WTC11 (cell line): Measurements from ENCODE around the gene TXNL4A. TPM values are rescaled to one million over a fixed set of nuclear protein-coding genes. Genes with fewer than 3 reads are reported as not detected.

Experiments
- ATAC-seq: fragments of 200-7000 bp; cut with Tn5 transposase; 2 replicates; pipeline ENCODE4 v1.10.0; 2021; ENCODE audit warnings: mild to moderate bottlenecking, moderate library complexity
- Bru-seq: library from RNA; stranded (reverse); fragments of 400-500 nt; gene quantifications from one replicate; lab custom pipeline; 2021; lab: Mats Ljungman, UMichigan
- CTCF ChIA-PET: fragments of 300-600 bp; sonication (Branson Sonifier 250); formaldehyde crosslinking; loops from one replicate; lab custom pipeline; 2021; ENCODE audit warnings: antibody characterized with exemption; lab: Charles Lee
- POLR2A ChIA-PET: fragments of 350-600 bp; sonication (Branson Sonifier 250); formaldehyde crosslinking; loops from one replicate; lab custom pipeline; 2021; ENCODE audit warnings: antibody characterized with exemption; lab: Charles Lee
- DNase-seq: peaks from one replicate; pipeline ENCODE4 v3.0.0; 2021; ENCODE audit warnings: low spot score
- H3K27ac Mint-ChIP-seq: 2 replicates; pipeline ENCODE4 v1.8.0; 2021; ENCODE audit warnings: mixed read lengths
- H3K27me3 Mint-ChIP-seq: 2 replicates; pipeline ENCODE4 v1.8.0; 2021; ENCODE audit warnings: low read depth, mild to moderate bottlenecking, moderate library complexity, mixed read lengths
- H3K36me3 Mint-ChIP-seq: 2 replicates; pipeline ENCODE4 v1.8.0; 2021; ENCODE audit warnings: mixed read lengths
- H3K4me1 Mint-ChIP-seq: 2 replicates; pipeline ENCODE4 v1.8.0; 2022; ENCODE audit warnings: mixed read lengths
- H3K4me3 Mint-ChIP-seq: 2 replicates; pipeline ENCODE4 v1.8.0; 2021; ENCODE audit warnings: mild to moderate bottlenecking, moderate library complexity, mixed read lengths
- H3K9me3 Mint-ChIP-seq: 2 replicates; pipeline ENCODE4 v1.8.0; 2021; ENCODE audit warnings: mixed read lengths
- CBFB ChIP-seq: sonication (generic); formaldehyde crosslinking; IDR thresholded peaks from 2 replicates; pipeline ENCODE4 v1.8.1; 2022; ENCODE audit warnings: mild to moderate bottlenecking, low read depth, missing genetic modification reagents
- CREB1 ChIP-seq: sonication (generic); formaldehyde crosslinking; IDR thresholded peaks from 2 replicates; pipeline ENCODE4 v1.8.0; 2023; ENCODE audit warnings: mild to moderate bottlenecking, missing genetic modification reagents
- CREM ChIP-seq: sonication (generic); formaldehyde crosslinking; IDR thresholded peaks from 2 replicates; pipeline ENCODE4 v1.8.1; 2022; ENCODE audit warnings: mild to moderate bottlenecking, missing genetic modification reagents, moderate library complexity
- FOXK1 ChIP-seq: sonication (generic); formaldehyde crosslinking; IDR thresholded peaks from 2 replicates; pipeline ENCODE4 v1.8.0; 2022; ENCODE audit warnings: mild to moderate bottlenecking, moderate library complexity, missing genetic modification reagents
- NFYB ChIP-seq: sonication (generic); formaldehyde crosslinking; conservative IDR thresholded peaks from 2 replicates; pipeline ENCODE4 v1.8.0; 2022; ENCODE audit warnings: low read depth, missing genetic modification reagents
- TP53 ChIP-seq: sonication (generic); formaldehyde crosslinking; IDR thresholded peaks from 2 replicates; pipeline ENCODE4 v1.8.1; 2023; ENCODE audit warnings: mild to moderate bottlenecking, missing genetic modification reagents
- ZNF121 ChIP-seq: sonication (generic); formaldehyde crosslinking; IDR thresholded peaks from 2 replicates; pipeline ENCODE4 v1.8.0; 2023; ENCODE audit warnings: missing genetic modification reagents
- ZNF219 ChIP-seq: sonication (generic); formaldehyde crosslinking; IDR thresholded peaks from 2 replicates; pipeline ENCODE4 v1.8.0; 2023; ENCODE audit warnings: missing genetic modification reagents, mild to moderate bottlenecking, borderline replicate concordance
- ZNF263 ChIP-seq: sonication (generic); formaldehyde crosslinking; IDR thresholded peaks from 2 replicates; pipeline ENCODE4 v1.8.1; 2022; ENCODE audit warnings: low read depth, mild to moderate bottlenecking, moderate library complexity, missing genetic modification reagents
- ZNF317 ChIP-seq: sonication (generic); formaldehyde crosslinking; IDR thresholded peaks from 2 replicates; pipeline ENCODE4 v1.8.1; 2023; ENCODE audit warnings: low read depth, mild to moderate bottlenecking, moderate library complexity, missing genetic modification reagents, borderline replicate concordance
- ZNF423 ChIP-seq: fragments of 250-450 bp; sonication (Bioruptor Pico); IDR thresholded peaks from 2 replicates; pipeline ENCODE4 v2.1.2; 2022; ENCODE audit warnings: mild to moderate bottlenecking, moderate library complexity
- long read RNA-seq, 3 experiments: library from RNA in 1 of 3; library from capped mRNA in 1 of 3; library from polyadenylated mRNA in 1 of 3; unstranded in 2 of 3; stranded (forward) in 1 of 3; transcript quantifications; one replicate each; pipeline ENCODE4 v2.0.0, GENCODE V29; 2021
- total RNA-seq: library from RNA; stranded (reverse); gene quantifications from 3 replicates; pipeline ENCODE4 v1.2.3, GENCODE V29; 2021
- TF ChIP-seq, protein P1 (sequence below): sonication (generic); formaldehyde crosslinking; IDR thresholded peaks from 2 replicates; pipeline ENCODE4 v1.8.0; 2022; ENCODE audit warnings: mild to moderate bottlenecking, missing genetic modification reagents
- TF ChIP-seq, protein P2 (sequence below): sonication (generic); formaldehyde crosslinking; IDR thresholded peaks from 2 replicates; pipeline ENCODE4 v1.8.0; 2023; ENCODE audit warnings: mild to moderate bottlenecking, missing genetic modification reagents
- TF ChIP-seq, protein P3 (sequence below): sonication (generic); formaldehyde crosslinking; IDR thresholded peaks from 2 replicates; pipeline ENCODE4 v1.8.0; 2022; ENCODE audit warnings: mild to moderate bottlenecking, missing genetic modification reagents
- TF ChIP-seq, protein P4 (sequence below): sonication (generic); formaldehyde crosslinking; IDR thresholded peaks from 2 replicates; pipeline ENCODE4 v1.8.1; 2023; ENCODE audit warnings: mild to moderate bottlenecking, moderate library complexity, missing genetic modification reagents
- TF ChIP-seq, protein P5 (sequence below): sonication (generic); formaldehyde crosslinking; conservative IDR thresholded peaks from 2 replicates; pipeline ENCODE4 v1.8.1; 2023; ENCODE audit warnings: mild to moderate bottlenecking, low read depth, missing genetic modification reagents, moderate library complexity
- TF ChIP-seq, protein P6 (sequence below): sonication (generic); formaldehyde crosslinking; IDR thresholded peaks from 2 replicates; pipeline ENCODE4 v1.8.0; 2023; ENCODE audit warnings: missing genetic modification reagents, mild to moderate bottlenecking, borderline replicate concordance

TXNL4A gene, protein sequence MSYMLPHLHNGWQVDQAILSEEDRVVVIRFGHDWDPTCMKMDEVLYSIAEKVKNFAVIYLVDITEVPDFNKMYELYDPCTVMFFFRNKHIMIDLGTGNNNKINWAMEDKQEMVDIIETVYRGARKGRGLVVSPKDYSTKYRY
- total RNA-seq: 144 to 157 TPM (median 148 TPM) in 3 replicates
- Bru-seq, nascent RNA: percentile 73 among the genes with signal in this experiment
- long read RNA-seq, experiment 1, transcript TXNL4A-201 (3 exons, 3,504 nt): major isoform, 158 of 263 reads
- long read RNA-seq, experiment 1, transcript TXNL4A-208 (2 exons, 752 nt): minor isoform, 60 of 263 reads
- long read RNA-seq, experiment 1, partial matches to known transcripts: 2 of 263 reads
- long read RNA-seq, experiment 1, other reads (novel, unspliced or antisense): 35 of 263 reads
- long read RNA-seq, experiment 2, transcript TXNL4A-208 (2 exons, 752 nt): minor isoform, 50 of 203 reads
- long read RNA-seq, experiment 2, transcript TXNL4A-201 (3 exons, 3,504 nt): major isoform, 114 of 203 reads
- long read RNA-seq, experiment 2, partial matches to known transcripts: 0 of 203 reads
- long read RNA-seq, experiment 2, other reads (novel, unspliced or antisense): 33 of 203 reads
- long read RNA-seq, experiment 3, partial matches to known transcripts: 0 of 3 reads
- long read RNA-seq, experiment 3, other reads (novel, unspliced or antisense): 2 of 3 reads

DNA sequence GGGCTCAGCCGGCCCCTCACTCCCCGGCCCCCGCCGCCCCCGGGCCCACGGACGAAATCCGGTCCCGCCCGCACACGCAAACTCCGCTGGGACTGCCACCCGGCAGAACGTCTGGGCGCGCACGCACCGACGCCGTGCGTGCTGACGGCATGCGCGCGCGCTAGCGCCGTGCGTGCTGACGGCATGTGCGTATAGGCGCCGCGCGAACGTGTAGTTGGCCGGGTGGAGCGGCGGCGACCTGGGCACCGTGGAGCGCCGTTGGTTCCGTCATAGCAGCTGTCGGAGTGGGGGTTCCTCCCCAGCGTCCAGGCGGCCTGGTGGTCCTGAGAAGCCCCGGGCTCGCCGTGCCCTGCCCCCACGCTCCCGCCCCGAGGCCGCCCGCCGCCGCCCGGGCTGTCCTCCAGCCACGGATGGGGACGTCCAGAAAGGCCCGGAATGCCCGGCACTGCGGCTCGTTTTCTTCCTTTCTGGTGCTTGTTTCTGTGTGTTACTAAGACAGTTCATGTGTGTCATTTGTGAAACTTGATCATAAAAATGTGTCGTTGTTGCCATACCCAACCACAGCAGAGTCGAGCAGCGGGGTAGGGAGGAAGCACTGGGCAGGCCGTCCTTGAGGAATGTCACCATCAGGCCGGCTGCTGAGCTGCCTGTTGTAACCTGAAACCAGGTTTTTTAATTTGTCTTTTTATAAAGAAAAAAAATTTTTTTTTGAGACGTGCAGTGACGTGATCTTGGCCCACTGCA lies at the start of gene TXNL4A:
TXNL4A (minus strand) TSS at position 113 of the 744 bp plus-strand sequence. CDS start 171 bp downstream, outside the sequence.
- DNase-seq (peak; percentile 59), ATAC-seq (peak; percentile 91)
- H3K27ac Mint-ChIP-seq: peak within 1 kb of the TSS; percentile 99
- peak within 1 kb of the TSS; percentile 93 for H3K4me3 Mint-ChIP-seq
- H3K36me3 Mint-ChIP-seq: peaks cover 20% of the 10 kb centered on the region
- POLR2A ChIA-PET: interaction anchor here (1.4 kb wide), 1 partner anchor 21 kb away, joined by 5 read pairs; no protein-coding TSS in a partner anchor
- no peaks in the 10 kb centered on the region for H3K27me3 Mint-ChIP-seq
- H3K4me1 Mint-ChIP-seq: peaks cover 34% of the 10 kb centered on the region
- CTCF ChIA-PET: interaction anchor here (0.7 to 2.5 kb wide), 2 partner anchors 55 to 171 kb away, joined by 4 to 5 read pairs; no protein-coding TSS in a partner anchor
- no peaks in the 10 kb centered on the region for H3K9me3 Mint-ChIP-seq
- TF ChIP-seq TP53 (0 out of 2 replicates have a peak, but pooled peaks have one; percentile 57), FOXK1 (CRISPR knock-in tag) (peak; percentile 89; the same call in 1 of the 2 replicates), ZNF423 (CRISPR knock-in tag) (no peak), NFYB (0 out of 2 replicates have a peak, but pooled peaks have one; percentile 37), CREM (peak; percentile 93), ZNF263 (CRISPR knock-in tag) (0 out of 2 replicates have a peak, but pooled peaks have one; percentile 39), CBFB (CRISPR knock-in tag) (0 out of 2 replicates have a peak, but pooled peaks have one; percentile 84), ZNF219 (0 out of 2 replicates have a peak, but pooled peaks have one; percentile 57), CREB1 (CRISPR knock-in tag) (0 out of 2 replicates have a peak, but pooled peaks have one; percentile 31), ZNF121 (CRISPR knock-in tag) (no peak), ZNF317 (CRISPR knock-in tag) (0 out of 2 replicates have a peak, but pooled peaks have one; percentile 45)
- TF ChIP-seq, protein P1, sequence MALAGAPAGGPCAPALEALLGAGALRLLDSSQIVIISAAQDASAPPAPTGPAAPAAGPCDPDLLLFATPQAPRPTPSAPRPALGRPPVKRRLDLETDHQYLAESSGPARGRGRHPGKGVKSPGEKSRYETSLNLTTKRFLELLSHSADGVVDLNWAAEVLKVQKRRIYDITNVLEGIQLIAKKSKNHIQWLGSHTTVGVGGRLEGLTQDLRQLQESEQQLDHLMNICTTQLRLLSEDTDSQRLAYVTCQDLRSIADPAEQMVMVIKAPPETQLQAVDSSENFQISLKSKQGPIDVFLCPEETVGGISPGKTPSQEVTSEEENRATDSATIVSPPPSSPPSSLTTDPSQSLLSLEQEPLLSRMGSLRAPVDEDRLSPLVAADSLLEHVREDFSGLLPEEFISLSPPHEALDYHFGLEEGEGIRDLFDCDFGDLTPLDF (CRISPR knock-in tag): 0 out of 2 replicates have a peak, but pooled peaks have one; percentile 17
- TF ChIP-seq, protein P2, sequence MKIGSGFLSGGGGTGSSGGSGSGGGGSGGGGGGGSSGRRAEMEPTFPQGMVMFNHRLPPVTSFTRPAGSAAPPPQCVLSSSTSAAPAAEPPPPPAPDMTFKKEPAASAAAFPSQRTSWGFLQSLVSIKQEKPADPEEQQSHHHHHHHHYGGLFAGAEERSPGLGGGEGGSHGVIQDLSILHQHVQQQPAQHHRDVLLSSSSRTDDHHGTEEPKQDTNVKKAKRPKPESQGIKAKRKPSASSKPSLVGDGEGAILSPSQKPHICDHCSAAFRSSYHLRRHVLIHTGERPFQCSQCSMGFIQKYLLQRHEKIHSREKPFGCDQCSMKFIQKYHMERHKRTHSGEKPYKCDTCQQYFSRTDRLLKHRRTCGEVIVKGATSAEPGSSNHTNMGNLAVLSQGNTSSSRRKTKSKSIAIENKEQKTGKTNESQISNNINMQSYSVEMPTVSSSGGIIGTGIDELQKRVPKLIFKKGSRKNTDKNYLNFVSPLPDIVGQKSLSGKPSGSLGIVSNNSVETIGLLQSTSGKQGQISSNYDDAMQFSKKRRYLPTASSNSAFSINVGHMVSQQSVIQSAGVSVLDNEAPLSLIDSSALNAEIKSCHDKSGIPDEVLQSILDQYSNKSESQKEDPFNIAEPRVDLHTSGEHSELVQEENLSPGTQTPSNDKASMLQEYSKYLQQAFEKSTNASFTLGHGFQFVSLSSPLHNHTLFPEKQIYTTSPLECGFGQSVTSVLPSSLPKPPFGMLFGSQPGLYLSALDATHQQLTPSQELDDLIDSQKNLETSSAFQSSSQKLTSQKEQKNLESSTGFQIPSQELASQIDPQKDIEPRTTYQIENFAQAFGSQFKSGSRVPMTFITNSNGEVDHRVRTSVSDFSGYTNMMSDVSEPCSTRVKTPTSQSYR (CRISPR knock-in tag): 0 out of 2 replicates have a peak, but pooled peaks have one; percentile 14
- TF ChIP-seq, protein P3, sequence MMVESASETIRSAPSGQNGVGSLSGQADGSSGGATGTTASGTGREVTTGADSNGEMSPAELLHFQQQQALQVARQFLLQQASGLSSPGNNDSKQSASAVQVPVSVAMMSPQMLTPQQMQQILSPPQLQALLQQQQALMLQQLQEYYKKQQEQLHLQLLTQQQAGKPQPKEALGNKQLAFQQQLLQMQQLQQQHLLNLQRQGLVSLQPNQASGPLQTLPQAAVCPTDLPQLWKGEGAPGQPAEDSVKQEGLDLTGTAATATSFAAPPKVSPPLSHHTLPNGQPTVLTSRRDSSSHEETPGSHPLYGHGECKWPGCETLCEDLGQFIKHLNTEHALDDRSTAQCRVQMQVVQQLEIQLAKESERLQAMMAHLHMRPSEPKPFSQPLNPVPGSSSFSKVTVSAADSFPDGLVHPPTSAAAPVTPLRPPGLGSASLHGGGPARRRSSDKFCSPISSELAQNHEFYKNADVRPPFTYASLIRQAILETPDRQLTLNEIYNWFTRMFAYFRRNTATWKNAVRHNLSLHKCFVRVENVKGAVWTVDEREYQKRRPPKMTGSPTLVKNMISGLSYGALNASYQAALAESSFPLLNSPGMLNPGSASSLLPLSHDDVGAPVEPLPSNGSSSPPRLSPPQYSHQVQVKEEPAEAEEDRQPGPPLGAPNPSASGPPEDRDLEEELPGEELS: 0 out of 2 replicates have a peak, but pooled peaks have one; percentile 65
- TF ChIP-seq, protein P4, sequence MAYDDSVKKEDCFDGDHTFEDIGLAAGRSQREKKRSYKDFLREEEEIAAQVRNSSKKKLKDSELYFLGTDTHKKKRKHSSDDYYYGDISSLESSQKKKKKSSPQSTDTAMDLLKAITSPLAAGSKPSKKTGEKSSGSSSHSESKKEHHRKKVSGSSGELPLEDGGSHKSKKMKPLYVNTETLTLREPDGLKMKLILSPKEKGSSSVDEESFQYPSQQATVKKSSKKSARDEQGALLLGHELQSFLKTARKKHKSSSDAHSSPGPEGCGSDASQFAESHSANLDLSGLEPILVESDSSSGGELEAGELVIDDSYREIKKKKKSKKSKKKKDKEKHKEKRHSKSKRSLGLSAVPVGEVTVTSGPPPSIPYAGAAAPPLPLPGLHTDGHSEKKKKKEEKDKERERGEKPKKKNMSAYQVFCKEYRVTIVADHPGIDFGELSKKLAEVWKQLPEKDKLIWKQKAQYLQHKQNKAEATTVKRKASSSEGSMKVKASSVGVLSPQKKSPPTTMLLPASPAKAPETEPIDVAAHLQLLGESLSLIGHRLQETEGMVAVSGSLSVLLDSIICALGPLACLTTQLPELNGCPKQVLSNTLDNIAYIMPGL (CRISPR knock-in tag): peak; percentile 87; the same call in 1 of the 2 replicates
- TF ChIP-seq, protein P5, sequence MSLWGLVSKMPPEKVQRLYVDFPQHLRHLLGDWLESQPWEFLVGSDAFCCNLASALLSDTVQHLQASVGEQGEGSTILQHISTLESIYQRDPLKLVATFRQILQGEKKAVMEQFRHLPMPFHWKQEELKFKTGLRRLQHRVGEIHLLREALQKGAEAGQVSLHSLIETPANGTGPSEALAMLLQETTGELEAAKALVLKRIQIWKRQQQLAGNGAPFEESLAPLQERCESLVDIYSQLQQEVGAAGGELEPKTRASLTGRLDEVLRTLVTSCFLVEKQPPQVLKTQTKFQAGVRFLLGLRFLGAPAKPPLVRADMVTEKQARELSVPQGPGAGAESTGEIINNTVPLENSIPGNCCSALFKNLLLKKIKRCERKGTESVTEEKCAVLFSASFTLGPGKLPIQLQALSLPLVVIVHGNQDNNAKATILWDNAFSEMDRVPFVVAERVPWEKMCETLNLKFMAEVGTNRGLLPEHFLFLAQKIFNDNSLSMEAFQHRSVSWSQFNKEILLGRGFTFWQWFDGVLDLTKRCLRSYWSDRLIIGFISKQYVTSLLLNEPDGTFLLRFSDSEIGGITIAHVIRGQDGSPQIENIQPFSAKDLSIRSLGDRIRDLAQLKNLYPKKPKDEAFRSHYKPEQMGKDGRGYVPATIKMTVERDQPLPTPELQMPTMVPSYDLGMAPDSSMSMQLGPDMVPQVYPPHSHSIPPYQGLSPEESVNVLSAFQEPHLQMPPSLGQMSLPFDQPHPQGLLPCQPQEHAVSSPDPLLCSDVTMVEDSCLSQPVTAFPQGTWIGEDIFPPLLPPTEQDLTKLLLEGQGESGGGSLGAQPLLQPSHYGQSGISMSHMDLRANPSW: no peak; the same call in 1 of the 2 replicates
- TF ChIP-seq, protein P6, sequence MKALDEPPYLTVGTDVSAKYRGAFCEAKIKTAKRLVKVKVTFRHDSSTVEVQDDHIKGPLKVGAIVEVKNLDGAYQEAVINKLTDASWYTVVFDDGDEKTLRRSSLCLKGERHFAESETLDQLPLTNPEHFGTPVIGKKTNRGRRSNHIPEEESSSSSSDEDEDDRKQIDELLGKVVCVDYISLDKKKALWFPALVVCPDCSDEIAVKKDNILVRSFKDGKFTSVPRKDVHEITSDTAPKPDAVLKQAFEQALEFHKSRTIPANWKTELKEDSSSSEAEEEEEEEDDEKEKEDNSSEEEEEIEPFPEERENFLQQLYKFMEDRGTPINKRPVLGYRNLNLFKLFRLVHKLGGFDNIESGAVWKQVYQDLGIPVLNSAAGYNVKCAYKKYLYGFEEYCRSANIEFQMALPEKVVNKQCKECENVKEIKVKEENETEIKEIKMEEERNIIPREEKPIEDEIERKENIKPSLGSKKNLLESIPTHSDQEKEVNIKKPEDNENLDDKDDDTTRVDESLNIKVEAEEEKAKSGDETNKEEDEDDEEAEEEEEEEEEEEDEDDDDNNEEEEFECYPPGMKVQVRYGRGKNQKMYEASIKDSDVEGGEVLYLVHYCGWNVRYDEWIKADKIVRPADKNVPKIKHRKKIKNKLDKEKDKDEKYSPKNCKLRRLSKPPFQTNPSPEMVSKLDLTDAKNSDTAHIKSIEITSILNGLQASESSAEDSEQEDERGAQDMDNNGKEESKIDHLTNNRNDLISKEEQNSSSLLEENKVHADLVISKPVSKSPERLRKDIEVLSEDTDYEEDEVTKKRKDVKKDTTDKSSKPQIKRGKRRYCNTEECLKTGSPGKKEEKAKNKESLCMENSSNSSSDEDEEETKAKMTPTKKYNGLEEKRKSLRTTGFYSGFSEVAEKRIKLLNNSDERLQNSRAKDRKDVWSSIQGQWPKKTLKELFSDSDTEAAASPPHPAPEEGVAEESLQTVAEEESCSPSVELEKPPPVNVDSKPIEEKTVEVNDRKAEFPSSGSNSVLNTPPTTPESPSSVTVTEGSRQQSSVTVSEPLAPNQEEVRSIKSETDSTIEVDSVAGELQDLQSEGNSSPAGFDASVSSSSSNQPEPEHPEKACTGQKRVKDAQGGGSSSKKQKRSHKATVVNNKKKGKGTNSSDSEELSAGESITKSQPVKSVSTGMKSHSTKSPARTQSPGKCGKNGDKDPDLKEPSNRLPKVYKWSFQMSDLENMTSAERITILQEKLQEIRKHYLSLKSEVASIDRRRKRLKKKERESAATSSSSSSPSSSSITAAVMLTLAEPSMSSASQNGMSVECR (CRISPR knock-in tag): peak; percentile 56; the same call in 1 of the 2 replicates
